ENCODE results near the gene PPP2R5D. TPM values are rescaled to one million over a fixed set of nuclear protein-coding genes. Genes with fewer than 3 reads are reported as not detected.
A peak's percentile ranks its signal among the peaks of the same experiment; 100 is the strongest.

The PPP2R5D gene
- total RNA-seq, 1 experiment from 2014 or later: 53.7 TPM

DNA sequence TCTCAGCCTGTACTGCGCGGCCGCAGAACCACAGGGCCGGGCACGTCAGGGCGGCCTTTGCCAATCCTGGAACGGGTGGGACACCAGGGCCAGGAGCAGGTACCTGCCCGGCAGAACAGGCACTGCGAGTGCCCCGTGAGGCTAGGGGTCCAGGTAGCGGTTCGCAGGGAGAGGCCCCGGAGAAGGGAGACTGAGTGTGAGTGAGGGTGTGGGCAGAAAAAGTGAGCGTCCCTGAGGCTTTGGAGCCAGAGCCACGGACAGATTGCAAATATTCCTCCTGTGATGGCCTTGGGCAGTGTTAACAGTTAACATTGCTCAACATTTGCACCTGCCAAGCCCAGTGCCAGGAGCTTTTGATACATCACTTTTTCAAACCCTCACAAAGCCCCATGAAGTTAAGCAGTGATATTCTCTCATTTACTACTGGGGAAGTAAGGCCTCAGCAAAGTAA, 23.3 kb upstream of the PPP2R5D start:
- BruUV-seq (replicated peaks): no TSS peak
- Histone ChIP-seq H3K9me3 (ENCODE audit: insufficient read depth, low read depth) (no peaks in the 10 kb centered on the region), H3F3A (ENCODE audit: insufficient read depth, low read depth) (peaks cover 9% of the 10 kb centered on the region; the same call in 1 of the 2 replicates), H3K9me2 (ENCODE audit: insufficient read depth) (no peaks in the 10 kb centered on the region), H3K4me2 (peak overlapping the region; percentile 86), H3K27ac (no peak overlapping the region), H2AFZ (peak overlapping the region; percentile 84), H3K36me3 (ENCODE audit: low read depth) (no peaks in the 10 kb centered on the region; the same call in 1 of the 2 replicates), H3K4me3 (peak overlapping the region; percentile 58), H4K20me1 (ENCODE audit: insufficient read depth) (no peaks in the 10 kb centered on the region), H3K4me1 (replicated peaks; ENCODE audit: insufficient read depth) (peaks cover 11% of the 10 kb centered on the region), H3K27me3 (ENCODE audit: insufficient read depth, low read depth) (no peaks in the 10 kb centered on the region), H3K79me2 (ENCODE audit: low read depth) (no peaks in the 10 kb centered on the region)
- peak in 1 of 2 experiments; percentile 43 for DNase-seq
- ChIA-PET CTCF (no interaction called here), POLR2A (ENCODE audit: unreplicated experiment) (no interaction called here)
- intact Hi-C loops (cut with micrococcal nuclease; ENCODE audit: unreplicated experiment): no loop called here
- TF ChIP-seq, protein P1, sequence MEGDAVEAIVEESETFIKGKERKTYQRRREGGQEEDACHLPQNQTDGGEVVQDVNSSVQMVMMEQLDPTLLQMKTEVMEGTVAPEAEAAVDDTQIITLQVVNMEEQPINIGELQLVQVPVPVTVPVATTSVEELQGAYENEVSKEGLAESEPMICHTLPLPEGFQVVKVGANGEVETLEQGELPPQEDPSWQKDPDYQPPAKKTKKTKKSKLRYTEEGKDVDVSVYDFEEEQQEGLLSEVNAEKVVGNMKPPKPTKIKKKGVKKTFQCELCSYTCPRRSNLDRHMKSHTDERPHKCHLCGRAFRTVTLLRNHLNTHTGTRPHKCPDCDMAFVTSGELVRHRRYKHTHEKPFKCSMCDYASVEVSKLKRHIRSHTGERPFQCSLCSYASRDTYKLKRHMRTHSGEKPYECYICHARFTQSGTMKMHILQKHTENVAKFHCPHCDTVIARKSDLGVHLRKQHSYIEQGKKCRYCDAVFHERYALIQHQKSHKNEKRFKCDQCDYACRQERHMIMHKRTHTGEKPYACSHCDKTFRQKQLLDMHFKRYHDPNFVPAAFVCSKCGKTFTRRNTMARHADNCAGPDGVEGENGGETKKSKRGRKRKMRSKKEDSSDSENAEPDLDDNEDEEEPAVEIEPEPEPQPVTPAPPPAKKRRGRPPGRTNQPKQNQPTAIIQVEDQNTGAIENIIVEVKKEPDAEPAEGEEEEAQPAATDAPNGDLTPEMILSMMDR (conservative IDR thresholded peaks at IDR 0.05): no peak
- no peak for TF ChIP-seq EZH2 (IDR thresholded peaks at IDR 0.05; ENCODE audit: low read depth)

DNA sequence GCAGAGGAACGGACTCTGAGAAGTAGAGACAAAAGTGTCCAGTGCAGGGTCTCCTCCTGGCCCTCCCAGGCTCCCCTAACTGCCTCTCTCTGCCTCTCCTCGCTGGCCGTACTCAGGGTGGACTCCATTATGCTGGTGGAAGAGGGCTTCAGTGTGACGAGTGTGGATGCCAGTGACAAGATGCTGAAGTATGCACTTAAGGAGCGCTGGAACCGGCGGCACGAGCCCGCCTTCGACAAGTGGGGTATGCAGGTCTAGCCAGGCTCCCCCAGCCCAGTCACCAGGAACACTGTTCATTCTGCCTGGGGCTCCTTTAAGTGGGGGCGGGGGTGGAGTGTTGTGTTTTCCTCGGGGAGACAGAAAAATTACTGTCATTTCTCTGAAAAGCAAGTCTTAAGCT, 22.3 kb upstream of the PPP2R5D start:
- no peak for TF ChIP-seq EZH2 (IDR thresholded peaks at IDR 0.05; ENCODE audit: low read depth)
- TF ChIP-seq, protein P1 (conservative IDR thresholded peaks at IDR 0.05): no peak
- Histone ChIP-seq H3K36me3 (ENCODE audit: low read depth) (no peaks in the 10 kb centered on the region; the same call in 1 of the 2 replicates), H4K20me1 (ENCODE audit: insufficient read depth) (no peaks in the 10 kb centered on the region), H3K9me3 (ENCODE audit: insufficient read depth, low read depth) (no peaks in the 10 kb centered on the region), H3F3A (ENCODE audit: insufficient read depth, low read depth) (peaks cover 9% of the 10 kb centered on the region; the same call in 1 of the 2 replicates), H3K4me2 (no peak overlapping the region), H2AFZ (no peak overlapping the region), H3K27me3 (ENCODE audit: insufficient read depth, low read depth) (no peaks in the 10 kb centered on the region), H3K4me3 (no peak overlapping the region), H3K79me2 (ENCODE audit: low read depth) (no peaks in the 10 kb centered on the region), H3K27ac (no peak overlapping the region), H3K4me1 (replicated peaks; ENCODE audit: insufficient read depth) (peaks cover 11% of the 10 kb centered on the region), H3K9me2 (ENCODE audit: insufficient read depth) (no peaks in the 10 kb centered on the region)
- DNase-seq: no peak
- BruUV-seq (replicated peaks): no TSS peak
- ChIA-PET POLR2A (ENCODE audit: unreplicated experiment) (no interaction called here), CTCF (no interaction called here)
- intact Hi-C loops (cut with micrococcal nuclease; ENCODE audit: unreplicated experiment): no loop called here

DNA sequence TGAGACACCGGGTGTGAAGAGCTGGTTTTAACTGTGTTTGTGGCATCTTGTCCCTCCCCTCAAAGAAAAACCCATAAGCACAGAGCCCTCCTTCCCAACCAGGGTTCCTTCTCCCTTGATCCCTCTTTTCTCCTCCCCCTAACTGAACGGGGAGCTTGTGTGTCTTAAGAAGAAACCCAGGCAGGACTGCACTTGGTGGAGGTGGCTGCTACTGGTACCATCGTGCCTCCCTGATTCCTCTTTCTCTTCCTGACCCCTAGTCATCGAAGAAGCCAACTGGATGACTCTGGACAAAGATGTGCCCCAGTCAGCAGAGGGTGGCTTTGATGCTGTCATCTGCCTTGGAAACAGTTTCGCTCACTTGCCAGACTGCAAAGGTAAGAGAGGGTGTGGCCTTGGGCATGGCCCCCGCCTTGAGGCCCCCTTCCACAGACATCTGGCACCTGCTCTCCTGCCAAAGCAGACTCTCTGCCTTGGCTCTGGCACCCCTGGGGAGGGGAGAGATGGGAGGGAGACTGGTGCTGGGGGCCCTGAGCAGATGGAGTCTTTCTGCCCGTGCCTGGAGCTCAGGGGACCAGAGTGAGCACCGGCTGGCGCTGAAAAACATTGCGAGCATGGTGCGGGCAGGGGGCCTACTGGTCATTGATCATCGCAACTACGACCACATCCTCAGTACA, 21.7 kb upstream of the PPP2R5D start:
- CTCF ChIA-PET: no interaction called here
- Histone ChIP-seq H3K9me3 (ENCODE audit: insufficient read depth, low read depth) (no peaks in the 10 kb centered on the region), H3K4me1 (replicated peaks; ENCODE audit: insufficient read depth) (peaks cover 11% of the 10 kb centered on the region), H2AFZ (no peak overlapping the region), H3K79me2 (ENCODE audit: low read depth) (no peaks in the 10 kb centered on the region), H3K4me3 (no peak overlapping the region), H3K9me2 (ENCODE audit: insufficient read depth) (no peaks in the 10 kb centered on the region), H3K4me2 (no peak overlapping the region), H4K20me1 (ENCODE audit: insufficient read depth) (no peaks in the 10 kb centered on the region), H3K36me3 (ENCODE audit: low read depth) (no peaks in the 10 kb centered on the region; the same call in 1 of the 2 replicates), H3F3A (ENCODE audit: insufficient read depth, low read depth) (peaks cover 9% of the 10 kb centered on the region; the same call in 1 of the 2 replicates), H3K27ac (no peak overlapping the region), H3K27me3 (ENCODE audit: insufficient read depth, low read depth) (no peaks in the 10 kb centered on the region)
- DNase-seq: no peak
- TF ChIP-seq EZH2 (IDR thresholded peaks at IDR 0.05; ENCODE audit: low read depth): no peak
- TF ChIP-seq, protein P1 (conservative IDR thresholded peaks at IDR 0.05): no peak
- POLR2A ChIA-PET (ENCODE audit: unreplicated experiment): no interaction called here
- no TSS peak for BruUV-seq (replicated peaks)
- intact Hi-C loops (cut with micrococcal nuclease; ENCODE audit: unreplicated experiment): no loop called here

Measured in PC-9 (cell line).